Thoracic aorta (tissue), 2 donors: Measurements from ENCODE around the gene SEC14L3. TPM values are rescaled to one million over a fixed set of nuclear protein-coding genes. Genes with fewer than 3 reads are reported as not detected.

ENCODE experiments used
- ATAC-seq: fragments of 150-250 bp; one replicate; pipeline ENCODE4 v1.8.0; 2017; ENCODE audit warnings: low read depth; ENCODE audit not compliant: insufficient number of reproducible peaks, low FRiP score
- DNase-seq: peaks from one replicate; pipeline ENCODE4 v3.0.0-alpha.2; 2020; ENCODE audit warnings: low spot score
- H3K27ac ChIP-seq, 2 donors: fragments of 200-600 bp; sonication (generic); 1 replicate in 1 of 2; 2 replicates in 1 of 2; pipeline ENCODE4 v1.5.1; 2016; ENCODE audit warnings: mild to moderate bottlenecking in 2 of 2, moderate library complexity in 2 of 2
- H3K27me3 ChIP-seq: fragments of 200-600 bp; sonication (generic); replicated peaks from 2 replicates; pipeline ENCODE4 v1.6.0; 2016; ENCODE audit warnings: mild to moderate bottlenecking; ENCODE audit not compliant: insufficient read depth
- H3K36me3 ChIP-seq: fragments of 200-600 bp; sonication (generic); one replicate; pipeline ENCODE4 v1.5.1; 2016
- H3K4me1 ChIP-seq, 2 donors: fragments of 200-600 bp; sonication (generic); 1 replicate in 1 of 2; 2 replicates in 1 of 2; pipeline versions ENCODE4 v1.5.1 to v1.6.0; 2016; ENCODE audit warnings: low read depth in 2 of 2, mild to moderate bottlenecking in 1 of 2; ENCODE audit not compliant: control insufficient read depth in 1 of 2
- H3K4me3 ChIP-seq: fragments of 200-600 bp; sonication (generic); 2 replicates; pipeline ENCODE4 v1.5.1; 2016; ENCODE audit warnings: mild to moderate bottlenecking
- H3K9me3 ChIP-seq: fragments of 200-600 bp; sonication (generic); 2 replicates; pipeline ENCODE4 v1.5.1; 2016
- total RNA-seq, 2 donors: library from RNA; depleted of rRNA; stranded (reverse); fragments of >200 nt; gene quantifications; one replicate each; pipeline versions ENCODE4 v1.1.0 to v1.2.3, GENCODE V29; 2016
- TF ChIP-seq, protein P1 (sequence below): fragments of 200-600 bp; sonication (generic); IDR thresholded peaks from one replicate; pipeline ENCODE4 v1.5.1; 2019; ENCODE audit warnings: antibody characterized with exemption

Gene SEC14L3
- total RNA-seq, 2 donors from 2014 or later = not detected

- no peaks in the 10 kb centered on the region for H3K27me3 ChIP-seq
- H3K9me3 ChIP-seq = no peaks in the 10 kb centered on the region
- ATAC-seq (no peak), DNase-seq (no peak)
- H3K4me3 ChIP-seq = no peak overlapping the region
- no peak overlapping the region for H3K27ac ChIP-seq
- no peaks in the 10 kb centered on the region for H3K36me3 ChIP-seq
- H3K4me1 ChIP-seq = no peaks in the 10 kb centered on the region
- TF ChIP-seq, protein P1, sequence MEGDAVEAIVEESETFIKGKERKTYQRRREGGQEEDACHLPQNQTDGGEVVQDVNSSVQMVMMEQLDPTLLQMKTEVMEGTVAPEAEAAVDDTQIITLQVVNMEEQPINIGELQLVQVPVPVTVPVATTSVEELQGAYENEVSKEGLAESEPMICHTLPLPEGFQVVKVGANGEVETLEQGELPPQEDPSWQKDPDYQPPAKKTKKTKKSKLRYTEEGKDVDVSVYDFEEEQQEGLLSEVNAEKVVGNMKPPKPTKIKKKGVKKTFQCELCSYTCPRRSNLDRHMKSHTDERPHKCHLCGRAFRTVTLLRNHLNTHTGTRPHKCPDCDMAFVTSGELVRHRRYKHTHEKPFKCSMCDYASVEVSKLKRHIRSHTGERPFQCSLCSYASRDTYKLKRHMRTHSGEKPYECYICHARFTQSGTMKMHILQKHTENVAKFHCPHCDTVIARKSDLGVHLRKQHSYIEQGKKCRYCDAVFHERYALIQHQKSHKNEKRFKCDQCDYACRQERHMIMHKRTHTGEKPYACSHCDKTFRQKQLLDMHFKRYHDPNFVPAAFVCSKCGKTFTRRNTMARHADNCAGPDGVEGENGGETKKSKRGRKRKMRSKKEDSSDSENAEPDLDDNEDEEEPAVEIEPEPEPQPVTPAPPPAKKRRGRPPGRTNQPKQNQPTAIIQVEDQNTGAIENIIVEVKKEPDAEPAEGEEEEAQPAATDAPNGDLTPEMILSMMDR = no peak
Observed at GRCh38 chr22:30497466-30498150, 25.8 kb upstream of the SEC14L3 start.

GRCh38 chr22:30495041-30495784 is 23.4 kb upstream of the SEC14L3 start:
- TF ChIP-seq, protein P1 = no peak
- Histone ChIP-seq H3K36me3 (no peaks in the 10 kb centered on the region), H3K4me1 (no peaks in the 10 kb centered on the region), H3K4me3 (no peak overlapping the region), H3K9me3 (no peaks in the 10 kb centered on the region), H3K27me3 (no peaks in the 10 kb centered on the region), H3K27ac (no peak overlapping the region)
- ATAC-seq (no peak), DNase-seq (no peak)

GRCh38 chr22:30492144-30492543 is 20.3 kb upstream of the SEC14L3 start:
- H3K4me3 ChIP-seq = no peak overlapping the region
- TF ChIP-seq, protein P1 = no peak
- H3K9me3 ChIP-seq = no peaks in the 10 kb centered on the region
- DNase-seq (no peak), ATAC-seq (no peak)
- H3K27ac ChIP-seq = no peak overlapping the region
- H3K4me1 ChIP-seq = no peaks in the 10 kb centered on the region
- H3K27me3 ChIP-seq = no peaks in the 10 kb centered on the region
- no peaks in the 10 kb centered on the region for H3K36me3 ChIP-seq

GRCh38 chr22:30491381-30491780 is 19.6 kb upstream of the SEC14L3 start:
- Histone ChIP-seq H3K9me3 (no peaks in the 10 kb centered on the region), H3K4me1 (no peaks in the 10 kb centered on the region), H3K27me3 (no peaks in the 10 kb centered on the region), H3K4me3 (no peak overlapping the region), H3K36me3 (no peaks in the 10 kb centered on the region), H3K27ac (no peak overlapping the region)
- TF ChIP-seq, protein P1 = no peak
- DNase-seq (no peak), ATAC-seq (no peak)

DNA sequence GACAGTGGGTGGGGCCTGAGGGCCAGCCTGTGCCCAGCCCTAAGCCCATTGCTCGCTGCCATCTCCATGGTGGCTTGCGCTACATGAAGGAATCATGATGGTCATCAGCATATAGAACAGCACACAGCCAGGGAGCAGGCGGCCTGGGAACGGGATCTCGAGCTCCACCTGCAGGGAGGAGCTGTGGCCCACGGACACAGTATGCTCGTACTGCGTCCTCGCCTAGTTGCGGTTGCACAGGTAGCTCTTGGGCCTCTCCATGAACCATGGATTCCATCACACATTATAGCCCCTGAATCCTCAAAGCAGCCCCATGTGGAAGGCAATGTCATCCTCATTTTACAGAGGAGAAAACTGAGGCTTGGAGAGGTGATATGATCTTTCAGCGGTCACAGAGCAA is 18.6 kb upstream of the SEC14L3 start:
- Histone ChIP-seq H3K27ac (no peak overlapping the region), H3K27me3 (no peaks in the 10 kb centered on the region), H3K4me3 (no peak overlapping the region), H3K4me1 (no peaks in the 10 kb centered on the region), H3K9me3 (no peaks in the 10 kb centered on the region), H3K36me3 (no peaks in the 10 kb centered on the region)
- no peak for DNase-seq
- no peak for ATAC-seq
- TF ChIP-seq, protein P1 = no peak
